ENCODE data around the gene GNPTAB. TPM values are rescaled to one million over a fixed set of nuclear protein-coding genes. Genes with fewer than 3 reads are reported as not detected.
A peak's percentile ranks its signal among the peaks of the same experiment; 100 is the strongest.

Gene GNPTAB
- total and polyA plus RNA-seq, 5 experiments from 2014 or later = 25.9 to 64.2 (median 43.5) TPM

DNA sequence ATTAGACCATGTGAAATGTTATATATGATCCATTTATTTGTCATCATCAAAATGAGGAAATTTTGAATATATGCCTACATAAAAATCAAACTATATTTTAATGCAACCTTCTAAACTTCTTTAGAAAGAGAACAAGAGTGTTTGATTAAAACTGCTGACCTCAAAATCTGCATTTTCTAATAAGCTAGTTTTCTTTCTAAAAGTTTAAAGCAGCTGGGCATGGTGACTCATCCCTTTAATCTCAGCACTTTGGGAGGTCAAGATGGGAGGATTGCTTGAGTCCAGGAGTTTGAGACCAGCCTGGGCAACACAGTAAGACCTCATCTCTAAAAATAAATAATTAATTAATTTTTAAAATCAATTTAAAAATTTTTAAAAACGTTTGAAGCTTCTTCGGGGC lies 36.2 kb downstream of the GNPTAB start:
- Mint-ChIP-seq H3K27ac (no peak overlapping the region), H3K4me1 (peaks cover 12 to 58% (median 32%) of the 10 kb centered on the region in 4 donors), H3K36me3 (peaks cover 0 to 31% (median 10%) of the 10 kb centered on the region in 3 donors), H3K9me3 (no peaks in the 10 kb centered on the region), H3K27me3 (no peaks in the 10 kb centered on the region), H3K4me3 (no peak overlapping the region)
- DNase-seq (no peak), ATAC-seq (no peak)
- POLR2A ChIA-PET = interaction anchor here (1.2 kb wide), 1 partner anchor 36 kb away, joined by 4 read pairs; the partner anchor contains the start of gene GNPTAB

GRCh38 chr12:101793401-101793800 lies 37.4 kb downstream of the GNPTAB start:
- DNase-seq (no peak), ATAC-seq (no peak)
- no peaks in the 10 kb centered on the region for H3K9me3 Mint-ChIP-seq
- POLR2A ChIA-PET = interaction anchor here (0.7 to 1.5 kb wide), 2 partner anchors 37 to 43 kb away, joined by 4 to 7 read pairs; partner anchors contain the start of gene GNPTAB
- H3K36me3 Mint-ChIP-seq = peaks cover 0 to 42% (median 10%) of the 10 kb centered on the region in 3 donors
- H3K4me1 Mint-ChIP-seq = peaks cover 12 to 48% (median 23%) of the 10 kb centered on the region in 4 donors
- peak overlapping the region in 3 of 10 donors; percentile 26 to 72 (median 57) for H3K27ac Mint-ChIP-seq
- no peaks in the 10 kb centered on the region for H3K27me3 Mint-ChIP-seq
- H3K4me3 Mint-ChIP-seq = no peak overlapping the region

DNA sequence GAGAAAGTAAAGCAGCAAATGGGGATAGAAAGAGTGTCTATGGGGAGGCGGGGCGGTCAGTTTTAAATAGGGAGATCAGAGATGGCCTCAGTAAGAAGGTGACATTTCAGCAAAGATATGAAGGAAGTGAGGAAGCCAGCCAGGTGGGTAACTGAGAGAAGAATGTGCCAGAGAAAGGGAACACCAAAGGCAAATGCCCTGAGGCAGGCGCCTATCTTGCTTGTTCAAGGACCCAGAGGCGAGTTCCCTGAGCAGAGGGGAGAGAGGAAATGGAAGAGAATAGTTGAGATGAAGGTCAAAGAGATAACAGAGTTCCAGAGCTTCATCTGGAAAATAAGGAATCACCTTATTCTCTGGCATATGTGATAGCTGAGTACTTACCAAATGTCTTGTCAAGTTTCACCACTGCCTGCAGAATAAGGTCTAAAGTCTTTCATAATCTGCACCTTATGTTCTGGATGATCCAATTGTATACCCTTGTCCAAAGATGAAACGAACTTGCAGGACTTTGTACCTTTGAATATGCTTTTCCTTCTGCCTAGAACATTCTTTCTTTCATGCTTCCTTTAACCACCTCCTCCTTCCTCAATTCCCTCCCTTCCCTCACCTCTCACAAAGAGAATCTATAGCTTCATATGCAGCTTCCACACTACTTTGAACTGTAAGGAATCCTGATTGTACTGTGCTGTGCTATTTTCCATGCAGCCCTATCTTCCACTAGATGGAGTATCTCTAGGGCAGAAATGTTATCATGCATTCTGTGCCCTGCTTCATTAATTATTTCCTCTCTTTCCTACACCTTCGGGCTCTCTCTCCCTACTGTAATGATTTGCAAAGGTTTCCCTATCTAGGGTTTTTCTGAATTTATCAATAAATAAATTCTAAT lies 38.5 kb downstream of the GNPTAB start:
- H3K27me3 Mint-ChIP-seq = no peaks in the 10 kb centered on the region
- ATAC-seq (peak; percentile 43 to 78), DNase-seq (peak in 3 of 10 donors; percentile 6 to 13 (median 10))
- no peak overlapping the region for H3K4me3 Mint-ChIP-seq
- peak overlapping the region in 6 of 10 donors; percentile 2 to 85 (median 44) for H3K27ac Mint-ChIP-seq
- POLR2A ChIA-PET = interaction anchor here (0.7 to 1.5 kb wide), 2 partner anchors 38 to 44 kb away, joined by 4 to 7 read pairs; partner anchors contain the start of gene GNPTAB
- H3K9me3 Mint-ChIP-seq = no peaks in the 10 kb centered on the region
- H3K4me1 Mint-ChIP-seq = peaks cover 4 to 40% (median 16%) of the 10 kb centered on the region in 4 donors
- H3K36me3 Mint-ChIP-seq = peaks cover 0 to 50% (median 13%) of the 10 kb centered on the region in 3 donors

DNA sequence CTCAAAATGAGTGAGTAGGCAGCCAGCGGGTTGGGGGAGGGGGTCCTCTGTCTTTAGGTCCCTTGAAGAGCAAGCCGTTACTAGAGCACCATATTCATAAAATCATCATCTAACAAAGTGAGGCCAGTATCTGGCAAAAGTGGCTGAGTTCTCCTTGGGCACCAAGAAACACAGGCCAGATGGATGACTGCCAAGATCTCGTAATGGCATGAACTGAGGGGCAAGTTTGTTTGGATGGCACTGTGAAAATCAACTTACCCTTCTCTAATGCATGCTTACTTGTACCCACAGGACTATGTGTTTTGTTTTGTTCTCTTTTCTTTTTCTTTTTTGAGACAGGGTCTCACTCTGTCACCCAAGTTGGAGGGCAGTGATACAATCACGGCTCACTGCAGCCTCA lies 41.6 kb downstream of the GNPTAB start:
- Mint-ChIP-seq H3K9me3 (no peaks in the 10 kb centered on the region), H3K36me3 (peaks cover 0 to 62% (median 11%) of the 10 kb centered on the region in 3 donors), H3K27ac (peak overlapping the region in 2 of 10 donors; percentile 65 to 76), H3K4me1 (peaks cover 0 to 25% (median 7%) of the 10 kb centered on the region in 4 donors), H3K27me3 (no peaks in the 10 kb centered on the region), H3K4me3 (no peak overlapping the region)
- no peak for DNase-seq
- POLR2A ChIA-PET = no interaction called here
- no peak for ATAC-seq

DNA sequence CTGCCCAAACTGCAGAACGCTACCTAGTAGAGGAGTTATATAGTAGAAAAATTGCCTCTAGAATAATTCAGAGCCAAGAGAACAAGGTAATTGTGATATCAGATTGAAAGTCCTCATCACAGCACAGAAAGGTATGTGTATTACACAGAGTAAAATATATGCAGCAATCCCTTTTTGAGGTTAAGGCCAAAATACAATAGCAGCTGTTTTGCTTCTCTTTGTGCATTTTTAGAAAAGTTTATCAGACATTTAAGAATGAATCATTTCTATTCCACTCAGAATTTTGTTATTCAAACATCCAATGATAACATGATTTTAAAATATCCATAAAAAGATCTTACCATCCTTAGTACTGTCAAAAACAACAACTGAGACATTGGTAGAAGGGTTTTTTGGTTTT lies 45.1 kb downstream of the GNPTAB start:
- Mint-ChIP-seq H3K27me3 (no peaks in the 10 kb centered on the region), H3K4me3 (no peak overlapping the region), H3K27ac (peak overlapping the region in 1 of 10 donors; percentile 39), H3K36me3 (peaks cover 0 to 73% (median 13%) of the 10 kb centered on the region in 3 donors), H3K9me3 (no peaks in the 10 kb centered on the region), H3K4me1 (peaks cover 0 to 13% (median 2%) of the 10 kb centered on the region in 4 donors)
- POLR2A ChIA-PET = no interaction called here
- ATAC-seq = no peak
- no peak for DNase-seq

DNA sequence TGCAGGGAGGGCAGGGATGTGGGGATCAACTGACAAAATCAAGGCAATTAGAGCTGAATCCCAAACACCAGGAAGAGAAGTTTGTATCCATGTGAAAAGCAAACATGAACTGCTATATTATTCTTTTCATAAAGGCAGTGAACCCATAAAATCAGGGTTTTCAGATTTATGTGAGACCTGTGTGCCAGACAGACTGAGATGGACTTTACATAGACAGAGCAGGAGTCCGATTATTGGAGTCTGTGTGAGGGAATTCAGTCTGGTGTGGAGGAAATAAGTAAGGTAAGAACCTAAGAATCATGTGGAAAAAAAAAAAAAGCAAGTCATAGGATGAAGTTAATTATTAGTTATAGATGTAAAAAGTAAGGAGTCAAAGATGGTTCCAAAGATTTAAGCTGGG lies 46.4 kb downstream of the GNPTAB start:
- peaks cover 0 to 75% (median 8%) of the 10 kb centered on the region in 3 donors for H3K36me3 Mint-ChIP-seq
- ATAC-seq (no peak), DNase-seq (no peak)
- H3K4me1 Mint-ChIP-seq = peaks cover 0 to 20% (median 1%) of the 10 kb centered on the region in 4 donors
- no peaks in the 10 kb centered on the region for H3K27me3 Mint-ChIP-seq
- POLR2A ChIA-PET = no interaction called here
- H3K27ac Mint-ChIP-seq = peak overlapping the region in 5 of 10 donors; percentile 2 to 71 (median 50)
- H3K9me3 Mint-ChIP-seq = no peaks in the 10 kb centered on the region
- no peak overlapping the region for H3K4me3 Mint-ChIP-seq

- peak overlapping the region in 3 of 10 donors; percentile 5 to 61 (median 7) for H3K27ac Mint-ChIP-seq
- peaks cover 0 to 23% (median 1%) of the 10 kb centered on the region in 4 donors for H3K4me1 Mint-ChIP-seq
- H3K27me3 Mint-ChIP-seq = no peaks in the 10 kb centered on the region
- ATAC-seq (no peak), DNase-seq (no peak)
- H3K4me3 Mint-ChIP-seq = no peak overlapping the region
- POLR2A ChIA-PET = interaction anchor here (0.7 kb wide), 1 partner anchor 1940 kb away, joined by 3 read pairs; no protein-coding TSS in a partner anchor
- no peaks in the 10 kb centered on the region for H3K9me3 Mint-ChIP-seq
- peaks cover 0 to 74% (median 7%) of the 10 kb centered on the region in 3 donors for H3K36me3 Mint-ChIP-seq
Measured at GRCh38 chr12:101783838-101784237, 46.9 kb downstream of the GNPTAB start.

GRCh38 chr12:101783150-101783549 lies 47.6 kb downstream of the GNPTAB start:
- ATAC-seq = no peak
- no peak for DNase-seq
- H3K27ac Mint-ChIP-seq = peak overlapping the region in 4 of 10 donors; percentile 0 to 77 (median 45)
- H3K4me1 Mint-ChIP-seq = peaks cover 0 to 23% (median 1%) of the 10 kb centered on the region in 4 donors
- H3K36me3 Mint-ChIP-seq = peaks cover 0 to 74% (median 7%) of the 10 kb centered on the region in 3 donors
- H3K9me3 Mint-ChIP-seq = no peaks in the 10 kb centered on the region
- POLR2A ChIA-PET = no interaction called here
- no peaks in the 10 kb centered on the region for H3K27me3 Mint-ChIP-seq
- H3K4me3 Mint-ChIP-seq = no peak overlapping the region

DNA sequence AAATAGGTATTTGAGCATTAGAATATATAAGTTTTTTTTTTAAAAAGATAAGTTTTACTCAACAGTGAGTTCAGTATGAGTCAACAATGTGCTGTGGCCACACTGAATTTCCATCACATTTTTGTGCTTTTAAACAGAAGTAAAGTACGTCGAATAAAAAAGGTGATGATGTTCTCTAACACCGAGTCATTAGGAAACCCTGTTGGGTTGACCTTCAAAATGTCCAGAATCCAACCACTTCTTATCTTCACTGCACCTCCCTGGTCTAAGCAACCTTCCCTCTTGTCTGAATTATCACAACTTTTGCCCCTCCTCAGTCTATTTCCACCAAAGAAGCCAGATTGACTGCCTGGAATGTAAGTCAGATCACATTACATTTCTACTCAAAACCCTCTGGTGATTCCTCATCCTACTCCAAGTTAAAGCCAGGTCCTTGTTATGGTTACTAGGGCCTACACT lies 48.5 kb downstream of the GNPTAB start:
- no peak for ATAC-seq
- Mint-ChIP-seq H3K27ac (peak overlapping the region in 3 of 10 donors; percentile 0 to 75 (median 60)), H3K9me3 (no peaks in the 10 kb centered on the region), H3K36me3 (peaks cover 0 to 75% (median 4%) of the 10 kb centered on the region in 3 donors), H3K4me3 (no peak overlapping the region), H3K4me1 (peaks cover 0 to 23% (median 1%) of the 10 kb centered on the region in 4 donors), H3K27me3 (no peaks in the 10 kb centered on the region)
- POLR2A ChIA-PET = no interaction called here
- no peak for DNase-seq

- Mint-ChIP-seq H3K4me1 (peaks cover 0 to 23% (median 1%) of the 10 kb centered on the region in 4 donors), H3K4me3 (no peak overlapping the region), H3K27ac (peak overlapping the region in 4 of 10 donors; percentile 0 to 30 (median 16)), H3K36me3 (peaks cover 0 to 75% (median 4%) of the 10 kb centered on the region in 3 donors), H3K27me3 (no peaks in the 10 kb centered on the region), H3K9me3 (no peaks in the 10 kb centered on the region)
- POLR2A ChIA-PET = no interaction called here
- ATAC-seq = no peak
- no peak for DNase-seq
Measured at GRCh38 chr12:101781834-101782233, 48.9 kb downstream of the GNPTAB start.

GRCh38 chr12:101780599-101780998 lies 50.2 kb downstream of the GNPTAB start:
- no peaks in the 10 kb centered on the region for H3K9me3 Mint-ChIP-seq
- no peak for ATAC-seq
- no peak overlapping the region for H3K4me3 Mint-ChIP-seq
- peaks cover 0 to 80% (median 4%) of the 10 kb centered on the region in 3 donors for H3K36me3 Mint-ChIP-seq
- no peak for DNase-seq
- no peaks in the 10 kb centered on the region for H3K27me3 Mint-ChIP-seq
- POLR2A ChIA-PET = no interaction called here
- H3K27ac Mint-ChIP-seq = peak overlapping the region in 4 of 10 donors; percentile 15 to 76 (median 62)
- H3K4me1 Mint-ChIP-seq = peaks cover 0 to 23% (median 1%) of the 10 kb centered on the region in 4 donors

DNA sequence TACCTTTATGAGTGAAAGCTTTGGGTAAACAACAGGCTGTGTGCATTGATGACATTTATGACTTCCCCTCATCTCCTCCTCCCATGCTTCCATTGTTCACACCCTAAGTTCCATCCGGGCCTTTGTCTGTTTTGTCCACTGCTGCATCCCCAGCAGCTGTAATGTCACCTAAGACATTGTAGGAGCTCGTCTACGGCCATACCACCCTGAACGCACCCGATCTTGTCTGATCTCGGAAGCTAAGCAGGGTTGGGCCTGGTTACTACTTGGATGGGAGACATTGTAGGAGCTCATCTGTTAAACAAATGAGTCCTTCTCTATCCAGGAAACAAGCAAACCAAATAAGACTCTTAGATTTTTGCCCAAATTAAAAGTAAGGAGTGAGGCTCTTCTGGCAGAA lies 51.1 kb downstream of the GNPTAB start:
- Mint-ChIP-seq H3K4me3 (no peak overlapping the region), H3K9me3 (no peaks in the 10 kb centered on the region), H3K36me3 (peaks cover 0 to 73% (median 4%) of the 10 kb centered on the region in 3 donors), H3K27ac (peak overlapping the region in 1 of 10 donors; percentile 23), H3K27me3 (no peaks in the 10 kb centered on the region), H3K4me1 (peaks cover 0 to 23% (median under 1%) of the 10 kb centered on the region in 4 donors)
- ATAC-seq = no peak
- POLR2A ChIA-PET = interaction anchor here (0.9 kb wide), 1 partner anchor 51 kb away, joined by 3 read pairs; the partner anchor contains the start of gene GNPTAB
- no peak for DNase-seq

All from naive thymus-derived CD8-positive, alpha-beta T cell (primary cell).